Breast epithelium (tissue), 3 donors: ENCODE data around the gene CABLES2.

Source experiments
- POLR2A ChIP-seq: fragments of 450-650 bp; IDR thresholded peaks from one replicate; pipeline ENCODE4 v1.6.1; 2016; ENCODE audit warnings: antibody characterized with exemption, mild to moderate bottlenecking, moderate library complexity
- POLR2AphosphoS5 ChIP-seq, 3 donors: sonication (generic); formaldehyde crosslinking; IDR thresholded peaks; one replicate each; pipeline ENCODE4 v1.6.1; 2017; ENCODE audit warnings: antibody characterized with exemption in 3 of 3
- TF ChIP-seq, protein P1 (sequence below), 3 donors: fragments of 450-650 bp; IDR thresholded peaks; one replicate each; pipeline ENCODE4 v1.5.1; 2016 to 2017; ENCODE audit warnings: antibody characterized with exemption in 3 of 3, mild to moderate bottlenecking in 3 of 3, moderate library complexity in 3 of 3

- TF ChIP-seq POLR2A (no peak), POLR2AphosphoS5 (IDR thresholded peaks at IDR 0.05) (no peak)
- TF ChIP-seq, protein P1, sequence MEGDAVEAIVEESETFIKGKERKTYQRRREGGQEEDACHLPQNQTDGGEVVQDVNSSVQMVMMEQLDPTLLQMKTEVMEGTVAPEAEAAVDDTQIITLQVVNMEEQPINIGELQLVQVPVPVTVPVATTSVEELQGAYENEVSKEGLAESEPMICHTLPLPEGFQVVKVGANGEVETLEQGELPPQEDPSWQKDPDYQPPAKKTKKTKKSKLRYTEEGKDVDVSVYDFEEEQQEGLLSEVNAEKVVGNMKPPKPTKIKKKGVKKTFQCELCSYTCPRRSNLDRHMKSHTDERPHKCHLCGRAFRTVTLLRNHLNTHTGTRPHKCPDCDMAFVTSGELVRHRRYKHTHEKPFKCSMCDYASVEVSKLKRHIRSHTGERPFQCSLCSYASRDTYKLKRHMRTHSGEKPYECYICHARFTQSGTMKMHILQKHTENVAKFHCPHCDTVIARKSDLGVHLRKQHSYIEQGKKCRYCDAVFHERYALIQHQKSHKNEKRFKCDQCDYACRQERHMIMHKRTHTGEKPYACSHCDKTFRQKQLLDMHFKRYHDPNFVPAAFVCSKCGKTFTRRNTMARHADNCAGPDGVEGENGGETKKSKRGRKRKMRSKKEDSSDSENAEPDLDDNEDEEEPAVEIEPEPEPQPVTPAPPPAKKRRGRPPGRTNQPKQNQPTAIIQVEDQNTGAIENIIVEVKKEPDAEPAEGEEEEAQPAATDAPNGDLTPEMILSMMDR (IDR thresholded peaks at IDR 0.05) = no peak
Measured at GRCh38 chr20:62362991-62363919, 43.8 kb downstream of the CABLES2 start.
